ENCODE measurements around the gene AHCYL2.

DNA sequence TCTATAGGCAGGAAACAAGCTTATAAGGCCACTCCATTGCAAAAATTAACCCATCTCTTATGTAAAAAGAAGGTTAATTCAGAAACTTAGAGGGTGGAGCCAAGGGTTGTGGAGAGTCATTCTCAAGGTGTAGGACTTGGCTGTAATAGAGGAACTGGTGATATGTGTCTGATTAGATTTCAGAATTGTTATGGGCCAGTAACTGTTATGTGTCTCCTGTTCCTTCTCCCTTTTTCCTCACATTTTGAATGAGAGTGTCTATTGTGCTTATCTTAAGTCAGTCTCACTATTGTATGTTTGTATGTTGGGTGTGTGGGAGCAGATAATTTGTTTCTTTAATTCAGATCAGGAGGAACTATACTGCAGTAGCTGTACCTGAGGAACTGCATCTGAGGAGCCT lies 49.1 kb downstream of the AHCYL2 start:
- TF ChIP-seq, protein P1, sequence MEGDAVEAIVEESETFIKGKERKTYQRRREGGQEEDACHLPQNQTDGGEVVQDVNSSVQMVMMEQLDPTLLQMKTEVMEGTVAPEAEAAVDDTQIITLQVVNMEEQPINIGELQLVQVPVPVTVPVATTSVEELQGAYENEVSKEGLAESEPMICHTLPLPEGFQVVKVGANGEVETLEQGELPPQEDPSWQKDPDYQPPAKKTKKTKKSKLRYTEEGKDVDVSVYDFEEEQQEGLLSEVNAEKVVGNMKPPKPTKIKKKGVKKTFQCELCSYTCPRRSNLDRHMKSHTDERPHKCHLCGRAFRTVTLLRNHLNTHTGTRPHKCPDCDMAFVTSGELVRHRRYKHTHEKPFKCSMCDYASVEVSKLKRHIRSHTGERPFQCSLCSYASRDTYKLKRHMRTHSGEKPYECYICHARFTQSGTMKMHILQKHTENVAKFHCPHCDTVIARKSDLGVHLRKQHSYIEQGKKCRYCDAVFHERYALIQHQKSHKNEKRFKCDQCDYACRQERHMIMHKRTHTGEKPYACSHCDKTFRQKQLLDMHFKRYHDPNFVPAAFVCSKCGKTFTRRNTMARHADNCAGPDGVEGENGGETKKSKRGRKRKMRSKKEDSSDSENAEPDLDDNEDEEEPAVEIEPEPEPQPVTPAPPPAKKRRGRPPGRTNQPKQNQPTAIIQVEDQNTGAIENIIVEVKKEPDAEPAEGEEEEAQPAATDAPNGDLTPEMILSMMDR (conservative IDR thresholded peaks at IDR 0.05; ENCODE audit: low read length) = no peak
- no peak for TF ChIP-seq EZH2phosphoT487 (IDR thresholded peaks at IDR 0.05; ENCODE audit: borderline replicate concordance, low read depth, low read length)

All from OCI-LY7 (cell line).